ENCODE results near the gene PCDH12. TPM values are rescaled to one million over a fixed set of nuclear protein-coding genes. Genes with fewer than 3 reads are reported as not detected.
A peak's percentile ranks its signal among the peaks of the same experiment; 100 is the strongest.

The PCDH12 gene
- total and polyA plus RNA-seq, 2 of the 8 experiments (the other 6 are each of a cell fraction or from before 2014, with no cell fraction given), result 0.06 to 0.17 TPM

DNA sequence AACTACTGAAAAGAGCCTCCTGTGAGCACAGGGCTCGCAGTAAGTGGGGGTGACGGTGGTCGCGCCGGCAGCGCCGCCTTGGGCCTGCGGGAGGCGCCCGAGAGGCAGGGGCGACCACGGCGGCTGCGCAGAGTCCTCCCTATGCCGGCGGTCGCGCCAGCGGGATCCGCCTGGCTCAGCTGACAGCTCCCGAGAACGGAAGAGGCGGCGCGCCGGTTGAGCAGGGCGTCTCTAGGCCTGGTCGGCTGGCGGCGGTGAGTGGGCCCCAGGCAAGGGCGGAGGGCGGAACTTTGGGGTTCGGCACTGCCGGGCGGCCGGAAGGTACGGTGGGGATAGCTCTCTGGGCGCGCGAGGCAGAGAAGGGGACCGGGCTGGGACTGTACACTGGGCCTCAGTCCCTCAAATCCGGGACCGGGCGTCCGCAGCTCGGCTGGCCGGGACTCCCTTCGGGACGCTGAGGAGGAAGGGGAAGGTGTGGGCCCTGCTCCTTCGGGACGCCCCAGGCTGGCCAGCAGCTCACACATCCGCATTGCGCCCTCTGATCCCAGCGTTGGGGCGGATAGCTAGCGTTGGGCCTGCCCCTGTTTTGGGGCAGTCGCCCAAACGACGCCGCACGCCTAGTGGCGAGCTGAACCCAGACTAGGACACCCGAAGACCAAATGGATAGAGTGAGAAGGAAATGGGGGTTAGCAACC lies 11.1 kb upstream of the PCDH12 start, which contains the start of gene RNF14 (continued):
- TF ChIP-seq TAF1 (IDR thresholded peaks at IDR 0.05; ENCODE audit: low read depth, low read length), result peak; percentile 72
- TF ChIP-seq TAF7 (optimal IDR thresholded peaks at IDR 0.05; ENCODE audit: borderline replicate concordance, low read depth, low read length), result peak; percentile 34
- TF ChIP-seq, protein P1, sequence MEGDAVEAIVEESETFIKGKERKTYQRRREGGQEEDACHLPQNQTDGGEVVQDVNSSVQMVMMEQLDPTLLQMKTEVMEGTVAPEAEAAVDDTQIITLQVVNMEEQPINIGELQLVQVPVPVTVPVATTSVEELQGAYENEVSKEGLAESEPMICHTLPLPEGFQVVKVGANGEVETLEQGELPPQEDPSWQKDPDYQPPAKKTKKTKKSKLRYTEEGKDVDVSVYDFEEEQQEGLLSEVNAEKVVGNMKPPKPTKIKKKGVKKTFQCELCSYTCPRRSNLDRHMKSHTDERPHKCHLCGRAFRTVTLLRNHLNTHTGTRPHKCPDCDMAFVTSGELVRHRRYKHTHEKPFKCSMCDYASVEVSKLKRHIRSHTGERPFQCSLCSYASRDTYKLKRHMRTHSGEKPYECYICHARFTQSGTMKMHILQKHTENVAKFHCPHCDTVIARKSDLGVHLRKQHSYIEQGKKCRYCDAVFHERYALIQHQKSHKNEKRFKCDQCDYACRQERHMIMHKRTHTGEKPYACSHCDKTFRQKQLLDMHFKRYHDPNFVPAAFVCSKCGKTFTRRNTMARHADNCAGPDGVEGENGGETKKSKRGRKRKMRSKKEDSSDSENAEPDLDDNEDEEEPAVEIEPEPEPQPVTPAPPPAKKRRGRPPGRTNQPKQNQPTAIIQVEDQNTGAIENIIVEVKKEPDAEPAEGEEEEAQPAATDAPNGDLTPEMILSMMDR (IDR thresholded peaks at IDR 0.05; ENCODE audit: control extremely low read depth in 1 of 3, insufficient read depth in 1 of 3, low read depth in 1 of 3, low read length in 3 of 3), result peak; percentile 87 to 90 (median 88)
- no peak for TF ChIP-seq TEAD4 (IDR thresholded peaks at IDR 0.05; ENCODE audit: low read depth, low read length)
- no peak for TF ChIP-seq FOSL1 (IDR thresholded peaks at IDR 0.05; ENCODE audit: insufficient read depth, low read depth, low read length)
- TF ChIP-seq SIN3A (conservative IDR thresholded peaks at IDR 0.05 in 1 of 2, IDR thresholded peaks at IDR 0.05 in 1 of 2; ENCODE audit: low read depth in 1 of 2, low read length in 2 of 2), result peak; percentile 60 to 95; a peak in 2 of 4 replicates
- TF ChIP-seq RAD21 (IDR thresholded peaks at IDR 0.05 in 1 of 2, conservative IDR thresholded peaks at IDR 0.05 in 1 of 2; ENCODE audit: low read depth in 2 of 2, low read length in 2 of 2), result peak; percentile 19 to 42; a peak in 3 of 4 replicates
- no peak for TF ChIP-seq POLR2AphosphoS5 (IDR thresholded peaks at IDR 0.05; ENCODE audit: low read depth, low read length)
- TF ChIP-seq RNF2 (IDR thresholded peaks at IDR 0.05; ENCODE audit: borderline replicate concordance, low read depth, low read length, missing control alignments, poor library complexity, severe bottlenecking), result no peak
- peak; percentile 78 for TF ChIP-seq TBP (IDR thresholded peaks at IDR 0.05; ENCODE audit: low read depth, low read length)
- no peak for TF ChIP-seq SP1 (IDR thresholded peaks at IDR 0.05; ENCODE audit: low read depth, low read length)
- TF ChIP-seq CREB1 (IDR thresholded peaks at IDR 0.05), result 0 out of 2 replicates have a peak, but pooled peaks have one; percentile 13
- peak; percentile 82 for TF ChIP-seq PHF8 (conservative IDR thresholded peaks at IDR 0.05; ENCODE audit: low read depth, low read length)
- peak in 1 of 2 experiments; percentile 90; a peak in 1 of 4 replicates for TF ChIP-seq HDAC2 (IDR thresholded peaks at IDR 0.05; ENCODE audit: borderline replicate concordance in 1 of 2, low read depth in 2 of 2, low read length in 2 of 2)
- no peak for TF ChIP-seq SUZ12 (IDR thresholded peaks at IDR 0.05; ENCODE audit: low read length)
- TF ChIP-seq SIX5 (IDR thresholded peaks at IDR 0.05; ENCODE audit: low read depth, low read length), result no peak
- TF ChIP-seq, protein P2, sequence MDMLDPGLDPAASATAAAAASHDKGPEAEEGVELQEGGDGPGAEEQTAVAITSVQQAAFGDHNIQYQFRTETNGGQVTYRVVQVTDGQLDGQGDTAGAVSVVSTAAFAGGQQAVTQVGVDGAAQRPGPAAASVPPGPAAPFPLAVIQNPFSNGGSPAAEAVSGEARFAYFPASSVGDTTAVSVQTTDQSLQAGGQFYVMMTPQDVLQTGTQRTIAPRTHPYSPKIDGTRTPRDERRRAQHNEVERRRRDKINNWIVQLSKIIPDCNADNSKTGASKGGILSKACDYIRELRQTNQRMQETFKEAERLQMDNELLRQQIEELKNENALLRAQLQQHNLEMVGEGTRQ (IDR thresholded peaks at IDR 0.05; ENCODE audit: low read length), result no peak; the same call in 1 of the 2 replicates
